ENCODE results near the gene NEAT1. TPM values are rescaled to one million over a fixed set of nuclear protein-coding genes. Genes with fewer than 3 reads are reported as not detected.

Gene NEAT1
- total RNA-seq, 1 donor from 2014 or later, result 43.4 TPM

- TF ChIP-seq, protein P1, sequence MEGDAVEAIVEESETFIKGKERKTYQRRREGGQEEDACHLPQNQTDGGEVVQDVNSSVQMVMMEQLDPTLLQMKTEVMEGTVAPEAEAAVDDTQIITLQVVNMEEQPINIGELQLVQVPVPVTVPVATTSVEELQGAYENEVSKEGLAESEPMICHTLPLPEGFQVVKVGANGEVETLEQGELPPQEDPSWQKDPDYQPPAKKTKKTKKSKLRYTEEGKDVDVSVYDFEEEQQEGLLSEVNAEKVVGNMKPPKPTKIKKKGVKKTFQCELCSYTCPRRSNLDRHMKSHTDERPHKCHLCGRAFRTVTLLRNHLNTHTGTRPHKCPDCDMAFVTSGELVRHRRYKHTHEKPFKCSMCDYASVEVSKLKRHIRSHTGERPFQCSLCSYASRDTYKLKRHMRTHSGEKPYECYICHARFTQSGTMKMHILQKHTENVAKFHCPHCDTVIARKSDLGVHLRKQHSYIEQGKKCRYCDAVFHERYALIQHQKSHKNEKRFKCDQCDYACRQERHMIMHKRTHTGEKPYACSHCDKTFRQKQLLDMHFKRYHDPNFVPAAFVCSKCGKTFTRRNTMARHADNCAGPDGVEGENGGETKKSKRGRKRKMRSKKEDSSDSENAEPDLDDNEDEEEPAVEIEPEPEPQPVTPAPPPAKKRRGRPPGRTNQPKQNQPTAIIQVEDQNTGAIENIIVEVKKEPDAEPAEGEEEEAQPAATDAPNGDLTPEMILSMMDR (IDR thresholded peaks at IDR 0.05; ENCODE audit: unreplicated experiment), result no peak
- Mint-ChIP-seq H3K27ac (ENCODE audit: unreplicated experiment) (peak overlapping the region; percentile 28), H3K4me3 (ENCODE audit: unreplicated experiment) (no peak overlapping the region), H3K9me3 (ENCODE audit: unreplicated experiment) (no peaks in the 10 kb centered on the region), H3K4me1 (ENCODE audit: unreplicated experiment) (peaks cover 21% of the 10 kb centered on the region), H3K36me3 (ENCODE audit: low read depth, unreplicated experiment) (peaks cover 20% of the 10 kb centered on the region), H3K27me3 (ENCODE audit: unreplicated experiment) (peaks cover 1% of the 10 kb centered on the region)
- DNase-seq (ENCODE audit: low spot score), result no peak
Observed at GRCh38 chr11:65432100-65432650, 9.6 kb downstream of the NEAT1 start.

- peaks cover 1% of the 10 kb centered on the region for H3K27me3 Mint-ChIP-seq (ENCODE audit: unreplicated experiment)
- H3K36me3 Mint-ChIP-seq (ENCODE audit: low read depth, unreplicated experiment), result peaks cover 20% of the 10 kb centered on the region
- no peak overlapping the region for H3K27ac Mint-ChIP-seq (ENCODE audit: unreplicated experiment)
- no peak overlapping the region for H3K4me3 Mint-ChIP-seq (ENCODE audit: unreplicated experiment)
- H3K4me1 Mint-ChIP-seq (ENCODE audit: unreplicated experiment), result peaks cover 15% of the 10 kb centered on the region
- H3K9me3 Mint-ChIP-seq (ENCODE audit: unreplicated experiment), result no peaks in the 10 kb centered on the region
- no peak for DNase-seq (ENCODE audit: low spot score)
- TF ChIP-seq, protein P1 (IDR thresholded peaks at IDR 0.05; ENCODE audit: unreplicated experiment), result no peak
Observed at GRCh38 chr11:65432686-65433582, 10.3 kb downstream of the NEAT1 start.

- H3K4me1 Mint-ChIP-seq (ENCODE audit: unreplicated experiment), result peaks cover 11% of the 10 kb centered on the region
- no peak overlapping the region for H3K4me3 Mint-ChIP-seq (ENCODE audit: unreplicated experiment)
- peaks cover 1% of the 10 kb centered on the region for H3K27me3 Mint-ChIP-seq (ENCODE audit: unreplicated experiment)
- no peak overlapping the region for H3K27ac Mint-ChIP-seq (ENCODE audit: unreplicated experiment)
- no peak for DNase-seq (ENCODE audit: low spot score)
- TF ChIP-seq, protein P1 (IDR thresholded peaks at IDR 0.05; ENCODE audit: unreplicated experiment), result no peak
- no peaks in the 10 kb centered on the region for H3K9me3 Mint-ChIP-seq (ENCODE audit: unreplicated experiment)
- peaks cover 20% of the 10 kb centered on the region for H3K36me3 Mint-ChIP-seq (ENCODE audit: low read depth, unreplicated experiment)
Observed at GRCh38 chr11:65433657-65434056, 11.1 kb downstream of the NEAT1 start.

- Mint-ChIP-seq H3K36me3 (ENCODE audit: low read depth, unreplicated experiment) (peaks cover 20% of the 10 kb centered on the region), H3K4me1 (ENCODE audit: unreplicated experiment) (peaks cover 11% of the 10 kb centered on the region), H3K4me3 (ENCODE audit: unreplicated experiment) (no peak overlapping the region), H3K27ac (ENCODE audit: unreplicated experiment) (no peak overlapping the region), H3K27me3 (ENCODE audit: unreplicated experiment) (peaks cover 1% of the 10 kb centered on the region), H3K9me3 (ENCODE audit: unreplicated experiment) (no peaks in the 10 kb centered on the region)
- TF ChIP-seq, protein P1 (IDR thresholded peaks at IDR 0.05; ENCODE audit: unreplicated experiment), result no peak
- no peak for DNase-seq (ENCODE audit: low spot score)
Observed at GRCh38 chr11:65434057-65434666, 11.6 kb downstream of the NEAT1 start.

Measured in endothelial cell (in vitro differentiated cells).